Activated T-cell treated with anti-CD3 and anti-CD28 coated beads, Interleukin-2, amount 50 U/mL, for 1 hour (primary cell): ENCODE measurements around the gene HCRTR1.
A peak's percentile ranks its signal among the peaks of the same experiment; 100 is the strongest.

Experiments used
- DNase-seq: peaks from one replicate; pipeline ENCODE4 v3.0.0-alpha.2; 2020

HCRTR1 gene

GRCh38 chr1:31617218-31617915 is at the start of gene HCRTR1:
Gene HCRTR1, plus strand, starts transcription at chr1:31617689. Its CDS starts 1,504 bp downstream, at chr1:31619193.
- DNase-seq: no peak

GRCh38 chr1:31567956-31568570 is 49.4 kb upstream of the HCRTR1 start:
- no peak for DNase-seq

- no peak for DNase-seq
Observed at GRCh38 chr1:31568895-31569595, 48.4 kb upstream of the HCRTR1 start.

GRCh38 chr1:31569596-31570173 is 47.8 kb upstream of the HCRTR1 start:
- no peak for DNase-seq

- DNase-seq: no peak
Observed at GRCh38 chr1:31570228-31570627, 47.3 kb upstream of the HCRTR1 start.

GRCh38 chr1:31570906-31571305 is 46.6 kb upstream of the HCRTR1 start:
- no peak for DNase-seq

- DNase-seq: no peak
Observed at GRCh38 chr1:31571340-31572295, 45.9 kb upstream of the HCRTR1 start.

GRCh38 chr1:31572323-31573104 is 45.0 kb upstream of the HCRTR1 start:
- peak; percentile 4 for DNase-seq

GRCh38 chr1:31573261-31573660 is 44.2 kb upstream of the HCRTR1 start:
- no peak for DNase-seq

GRCh38 chr1:31574749-31575368 is 42.6 kb upstream of the HCRTR1 start:
- no peak for DNase-seq

- DNase-seq: no peak
Observed at GRCh38 chr1:31575369-31576140, 41.9 kb upstream of the HCRTR1 start.

- DNase-seq: no peak
Observed at GRCh38 chr1:31576201-31576669, 41.3 kb upstream of the HCRTR1 start, which contains the start of gene TINAGL1. Gene TINAGL1, plus strand, starts transcription at chr1:31576515. Its CDS starts 634 bp downstream, at chr1:31577149.

GRCh38 chr1:31576743-31577455 is 40.6 kb upstream of the HCRTR1 start:
- DNase-seq: no peak

GRCh38 chr1:31577515-31578192 is 39.8 kb upstream of the HCRTR1 start:
- DNase-seq: no peak

GRCh38 chr1:31579374-31579773 is 38.1 kb upstream of the HCRTR1 start:
- no peak for DNase-seq

- DNase-seq: no peak
Observed at GRCh38 chr1:31580513-31580870, 37.0 kb upstream of the HCRTR1 start.

GRCh38 chr1:31580891-31581603 is 36.4 kb upstream of the HCRTR1 start:
- DNase-seq: no peak
